Measurements from ENCODE around the gene AUTS2.

GRCh38 chr7:70700941-70701425 lies 1102.7 kb downstream of the AUTS2 start:
- TF ChIP-seq EP300 (IDR thresholded peaks at IDR 0.05) (no peak), POLR2A (IDR thresholded peaks at IDR 0.05) (no peak), POLR2AphosphoS5 (IDR thresholded peaks at IDR 0.05) (no peak)
- TF ChIP-seq, protein P1, sequence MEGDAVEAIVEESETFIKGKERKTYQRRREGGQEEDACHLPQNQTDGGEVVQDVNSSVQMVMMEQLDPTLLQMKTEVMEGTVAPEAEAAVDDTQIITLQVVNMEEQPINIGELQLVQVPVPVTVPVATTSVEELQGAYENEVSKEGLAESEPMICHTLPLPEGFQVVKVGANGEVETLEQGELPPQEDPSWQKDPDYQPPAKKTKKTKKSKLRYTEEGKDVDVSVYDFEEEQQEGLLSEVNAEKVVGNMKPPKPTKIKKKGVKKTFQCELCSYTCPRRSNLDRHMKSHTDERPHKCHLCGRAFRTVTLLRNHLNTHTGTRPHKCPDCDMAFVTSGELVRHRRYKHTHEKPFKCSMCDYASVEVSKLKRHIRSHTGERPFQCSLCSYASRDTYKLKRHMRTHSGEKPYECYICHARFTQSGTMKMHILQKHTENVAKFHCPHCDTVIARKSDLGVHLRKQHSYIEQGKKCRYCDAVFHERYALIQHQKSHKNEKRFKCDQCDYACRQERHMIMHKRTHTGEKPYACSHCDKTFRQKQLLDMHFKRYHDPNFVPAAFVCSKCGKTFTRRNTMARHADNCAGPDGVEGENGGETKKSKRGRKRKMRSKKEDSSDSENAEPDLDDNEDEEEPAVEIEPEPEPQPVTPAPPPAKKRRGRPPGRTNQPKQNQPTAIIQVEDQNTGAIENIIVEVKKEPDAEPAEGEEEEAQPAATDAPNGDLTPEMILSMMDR (IDR thresholded peaks at IDR 0.05), result no peak
